Islet of Langerhans (tissue), 1 donor: ENCODE results near the gene MPDZ.
A peak's percentile ranks its signal among the peaks of the same experiment; 100 is the strongest.
"Not testable (repeated sequence)": the region's sequence is repeated elsewhere in the genome, so short reads cannot be mapped to it uniquely, and the experiment has no call there.

ENCODE experiments used
- FAIRE-seq: peaks from one replicate; lab custom pipeline; 2011; peaks lifted over from hg19 to GRCh38; lab: Jason Lieb, UNC

MPDZ gene

GRCh38 chr9:13264788-13265187 is 14.7 kb downstream of the MPDZ start:
- no peak for FAIRE-seq

- FAIRE-seq, result no peak
Observed at GRCh38 chr9:13263511-13263910, 16.0 kb downstream of the MPDZ start.

- no peak for FAIRE-seq
Observed at GRCh38 chr9:13252852-13253251, 26.6 kb downstream of the MPDZ start.

- FAIRE-seq, result no peak
Observed at GRCh38 chr9:13244181-13244580, 35.3 kb downstream of the MPDZ start.

GRCh38 chr9:13241283-13241682 is 38.2 kb downstream of the MPDZ start:
- FAIRE-seq, result no peak

GRCh38 chr9:13239660-13240059 is 39.8 kb downstream of the MPDZ start:
- no peak for FAIRE-seq

- no peak for FAIRE-seq
Observed at GRCh38 chr9:13239208-13239607, 40.3 kb downstream of the MPDZ start.

- FAIRE-seq, result no peak
Observed at GRCh38 chr9:13234932-13235331, 44.6 kb downstream of the MPDZ start.

- FAIRE-seq, result no peak
Observed at GRCh38 chr9:13228431-13228830, 51.1 kb downstream of the MPDZ start.

- FAIRE-seq, result peak; percentile 65
Observed at GRCh38 chr9:13224366-13224765, 55.1 kb downstream of the MPDZ start.

GRCh38 chr9:13222733-13223132 is 56.8 kb downstream of the MPDZ start:
- not testable (repeated sequence) for FAIRE-seq

GRCh38 chr9:13221741-13222140 is 57.8 kb downstream of the MPDZ start:
- no peak for FAIRE-seq

- no peak for FAIRE-seq
Observed at GRCh38 chr9:13220837-13221236, 58.7 kb downstream of the MPDZ start.

GRCh38 chr9:13215791-13216554 is 63.5 kb downstream of the MPDZ start:
- no peak for FAIRE-seq

- FAIRE-seq, result peak; percentile 72
Observed at GRCh38 chr9:13213998-13214397, 65.5 kb downstream of the MPDZ start.

GRCh38 chr9:13213337-13213736 is 66.2 kb downstream of the MPDZ start:
- FAIRE-seq, result peak; percentile 60

GRCh38 chr9:13210306-13210705 is 69.2 kb downstream of the MPDZ start:
- no peak for FAIRE-seq

GRCh38 chr9:13209498-13209897 is 70.0 kb downstream of the MPDZ start:
- no peak for FAIRE-seq

- FAIRE-seq, result no peak
Observed at GRCh38 chr9:13205824-13206223, 73.7 kb downstream of the MPDZ start.

GRCh38 chr9:13190040-13190439 is 89.5 kb downstream of the MPDZ start:
- FAIRE-seq, result no peak

GRCh38 chr9:13189362-13189761 is 90.1 kb downstream of the MPDZ start:
- no peak for FAIRE-seq

- FAIRE-seq, result no peak
Observed at GRCh38 chr9:13186774-13187173, 92.7 kb downstream of the MPDZ start.

- no peak for FAIRE-seq
Observed at GRCh38 chr9:13186091-13186490, 93.4 kb downstream of the MPDZ start.

GRCh38 chr9:13181652-13182051 is 97.8 kb downstream of the MPDZ start:
- FAIRE-seq, result no peak

GRCh38 chr9:13179257-13179656 is 100.2 kb downstream of the MPDZ start:
- no peak for FAIRE-seq
